ENCODE data around the gene SRRM3. TPM values are rescaled to one million over a fixed set of nuclear protein-coding genes. Genes with fewer than 3 reads are reported as not detected.
A peak's percentile ranks its signal among the peaks of the same experiment; 100 is the strongest.

The SRRM3 gene
- total RNA-seq, 1 experiment from 2014 or later: 0.74 TPM

GRCh38 chr7:76165106-76165972, 36.4 kb upstream of the SRRM3 start:
- peaks cover 5% of the 10 kb centered on the region; the same call in 1 of the 2 replicates for H3F3A ChIP-seq (ENCODE audit: insufficient read depth, low read depth)
- no TSS peak for BruUV-seq (replicated peaks)
- no peaks in the 10 kb centered on the region for H3K79me2 ChIP-seq (ENCODE audit: low read depth)
- H3K4me2 ChIP-seq: peak overlapping the region; percentile 94
- CTCF ChIA-PET: no interaction called here
- no peaks in the 10 kb centered on the region for H3K27me3 ChIP-seq (ENCODE audit: insufficient read depth, low read depth)
- H3K9me3 ChIP-seq (ENCODE audit: insufficient read depth, low read depth): no peaks in the 10 kb centered on the region
- H3K9me2 ChIP-seq (ENCODE audit: insufficient read depth): no peaks in the 10 kb centered on the region
- no peak overlapping the region for H3K27ac ChIP-seq
- POLR2A ChIA-PET (ENCODE audit: unreplicated experiment): no interaction called here
- H3K4me1 ChIP-seq (replicated peaks; ENCODE audit: insufficient read depth): 0 out of 2 replicates have a peak, but pooled peaks cover 4% of the 10 kb centered on the region
- H4K20me1 ChIP-seq (ENCODE audit: insufficient read depth): no peaks in the 10 kb centered on the region
- DNase-seq: no peak
- peak overlapping the region; percentile 83; the same call in 1 of the 2 replicates for H2AFZ ChIP-seq
- peak overlapping the region; percentile 73; the same call in 1 of the 2 replicates for H3K4me3 ChIP-seq
- TF ChIP-seq CTCF (conservative IDR thresholded peaks at IDR 0.05) (no peak), EZH2 (IDR thresholded peaks at IDR 0.05; ENCODE audit: low read depth) (no peak)
- intact Hi-C loops (cut with micrococcal nuclease; ENCODE audit: unreplicated experiment): no loop called here
- no peaks in the 10 kb centered on the region for H3K36me3 ChIP-seq (ENCODE audit: low read depth)

GRCh38 chr7:76165973-76166403, 35.7 kb upstream of the SRRM3 start:
- Histone ChIP-seq H3K9me3 (ENCODE audit: insufficient read depth, low read depth) (no peaks in the 10 kb centered on the region), H3F3A (ENCODE audit: insufficient read depth, low read depth) (peaks cover 5% of the 10 kb centered on the region; the same call in 1 of the 2 replicates), H3K79me2 (ENCODE audit: low read depth) (no peaks in the 10 kb centered on the region), H3K27me3 (ENCODE audit: insufficient read depth, low read depth) (no peaks in the 10 kb centered on the region), H4K20me1 (ENCODE audit: insufficient read depth) (no peaks in the 10 kb centered on the region), H3K27ac (peak overlapping the region; percentile 75), H3K9me2 (ENCODE audit: insufficient read depth) (no peaks in the 10 kb centered on the region), H3K4me1 (replicated peaks; ENCODE audit: insufficient read depth) (0 out of 2 replicates have a peak, but pooled peaks cover 4% of the 10 kb centered on the region), H3K4me3 (peak overlapping the region; percentile 73), H2AFZ (peak overlapping the region; percentile 83), H3K36me3 (ENCODE audit: low read depth) (no peaks in the 10 kb centered on the region), H3K4me2 (peak overlapping the region; percentile 94)
- ChIA-PET POLR2A (ENCODE audit: unreplicated experiment) (interaction anchor here (0.6 to 1.0 kb wide), 2 partner anchors 88 to 118 kb away, joined by 8 to 22 read pairs; partner anchors contain the start of genes MDH2 and STYXL1), CTCF (interaction anchor here (1.8 to 2.0 kb wide), 2 partner anchors 12 to 97 kb away, joined by 7 to 20 read pairs; no protein-coding TSS in a partner anchor)
- intact Hi-C loops (cut with micrococcal nuclease; ENCODE audit: unreplicated experiment): loop anchor here (1.0 to 2.0 kb wide), 2 partner anchors 97 to 119 kb away; partner anchors contain the start of gene STYXL1
- no peak for DNase-seq
- TSS peak; percentile 98 for BruUV-seq (replicated peaks)
- TF ChIP-seq CTCF (conservative IDR thresholded peaks at IDR 0.05) (no peak), EZH2 (IDR thresholded peaks at IDR 0.05; ENCODE audit: low read depth) (no peak)

GRCh38 chr7:76166404-76167255, 35.1 kb upstream of the SRRM3 start:
- H3F3A ChIP-seq (ENCODE audit: insufficient read depth, low read depth): peaks cover 5% of the 10 kb centered on the region; the same call in 1 of the 2 replicates
- ChIA-PET POLR2A (ENCODE audit: unreplicated experiment) (interaction anchor here (0.5 to 1.0 kb wide), 7 partner anchors 33 to 251 kb away, joined by 3 to 22 read pairs (median 6); partner anchors contain the start of genes MDH2 and STYXL1), CTCF (interaction anchor here (0.5 to 2.0 kb wide), 6 partner anchors 12 to 196 kb away, joined by 3 to 20 read pairs (median 4); partner anchors contain the start of genes MDH2 and STYXL1)
- intact Hi-C loops (cut with micrococcal nuclease; ENCODE audit: unreplicated experiment): loop anchor here (1.0 to 2.0 kb wide), 2 partner anchors 97 to 120 kb away; partner anchors contain the start of gene STYXL1
- 0 out of 2 replicates have a peak, but pooled peaks cover 4% of the 10 kb centered on the region for H3K4me1 ChIP-seq (replicated peaks; ENCODE audit: insufficient read depth)
- H2AFZ ChIP-seq: peak overlapping the region; percentile 87
- H3K4me2 ChIP-seq: peak overlapping the region; percentile 94
- DNase-seq: peak; percentile 90 to 99
- H3K9me2 ChIP-seq (ENCODE audit: insufficient read depth): no peaks in the 10 kb centered on the region
- no peaks in the 10 kb centered on the region for H3K27me3 ChIP-seq (ENCODE audit: insufficient read depth, low read depth)
- peak overlapping the region; percentile 73 for H3K4me3 ChIP-seq
- TF ChIP-seq EZH2 (IDR thresholded peaks at IDR 0.05; ENCODE audit: low read depth) (no peak), CTCF (conservative IDR thresholded peaks at IDR 0.05) (peak; percentile 30; the same call in 1 of the 2 replicates)
- BruUV-seq (replicated peaks): TSS peak; percentile 97
- no peaks in the 10 kb centered on the region for H3K79me2 ChIP-seq (ENCODE audit: low read depth)
- no peaks in the 10 kb centered on the region for H3K9me3 ChIP-seq (ENCODE audit: insufficient read depth, low read depth)
- H3K36me3 ChIP-seq (ENCODE audit: low read depth): no peaks in the 10 kb centered on the region
- peak overlapping the region; percentile 75 for H3K27ac ChIP-seq
- H4K20me1 ChIP-seq (ENCODE audit: insufficient read depth): no peaks in the 10 kb centered on the region

Data from PC-9 (cell line).